ENCODE data around the gene CUL5. TPM values are rescaled to one million over a fixed set of nuclear protein-coding genes. Genes with fewer than 3 reads are reported as not detected.

Gene CUL5
- 10 to 100 TPM; 35.4 to 37.5 TPM for total RNA-seq

DNA sequence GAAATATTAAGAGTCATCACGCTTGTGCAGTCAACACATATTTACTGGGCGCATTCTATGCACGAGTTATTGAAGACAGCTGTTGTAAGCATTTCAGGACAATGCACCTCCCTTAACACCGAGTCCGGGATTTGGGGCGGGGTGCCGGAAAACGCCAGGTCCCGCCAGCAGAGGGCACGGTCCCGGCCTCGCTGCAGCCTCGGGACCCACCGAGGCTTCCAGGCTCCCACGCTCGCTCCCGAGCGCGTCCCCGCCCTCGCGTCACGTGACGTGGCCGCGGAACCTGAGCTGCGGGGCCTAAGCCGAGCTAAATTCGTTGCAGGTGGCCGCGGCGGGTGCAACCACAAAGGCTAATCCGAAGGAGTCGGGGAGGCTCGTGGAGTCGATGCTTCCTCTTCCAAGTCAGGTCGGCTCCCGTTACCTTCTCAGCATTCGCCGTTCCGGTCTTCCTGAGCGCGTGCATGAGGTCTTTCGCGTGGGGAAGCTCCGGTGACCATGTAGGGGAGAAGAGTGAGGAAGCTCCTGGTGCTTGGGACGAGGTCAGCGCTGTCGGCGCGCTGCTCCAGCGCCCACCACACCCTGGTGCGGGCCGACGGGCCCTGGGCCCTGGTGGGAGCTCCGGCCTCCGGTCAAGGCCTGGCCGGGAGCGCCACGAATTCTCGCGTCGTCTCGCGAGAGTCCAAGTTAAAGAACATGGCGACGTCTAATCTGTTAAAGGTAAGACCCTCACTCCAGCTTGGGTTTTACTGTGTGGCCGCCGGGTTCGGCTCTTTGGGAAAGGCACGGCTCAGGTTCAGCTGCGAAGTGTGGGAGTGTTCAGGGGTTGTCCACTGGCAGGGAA lies at the start of gene CUL5:
CUL5 (plus strand) TSS at position 243 of the 841 bp plus-strand sequence; CDS start at position 694, 451 bp downstream.
- peak; percentile 93 for DNase-seq

DNA sequence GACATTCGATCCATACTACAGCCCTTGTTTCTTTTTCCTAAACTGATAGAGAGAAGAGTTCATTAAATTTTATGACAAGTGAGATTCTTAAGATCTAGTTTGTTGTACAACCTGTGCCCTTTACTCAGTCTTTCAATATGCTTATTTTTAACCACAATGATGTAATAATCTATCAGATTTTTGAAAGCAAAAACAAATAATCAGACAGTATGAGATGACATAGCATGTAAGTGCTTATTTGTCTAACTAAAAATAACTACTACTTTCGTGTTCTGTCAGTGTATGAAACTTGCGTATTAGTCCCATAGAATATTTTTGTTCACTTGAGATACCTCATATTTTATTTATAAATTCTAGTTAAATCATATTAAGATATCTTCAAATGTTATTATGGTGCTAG lies 47.2 kb upstream of the CUL5 start:
- no peak for DNase-seq
- no peaks in the 10 kb centered on the region for H3K36me3 Mint-ChIP-seq
- no peak overlapping the region for H3K4me3 Mint-ChIP-seq
- H3K9me3 Mint-ChIP-seq: no peaks in the 10 kb centered on the region
- peaks cover 3% of the 10 kb centered on the region for H3K4me1 Mint-ChIP-seq
- H3K27ac Mint-ChIP-seq: no peak overlapping the region
- H3K27me3 Mint-ChIP-seq: peaks cover 12% of the 10 kb centered on the region

More for the DNA sequence above, at the start of gene CUL5:
- Mint-ChIP-seq H3K4me3 (peak within 1 kb of the TSS; percentile 93), H3K27me3 (no peaks in the 10 kb centered on the region), H3K36me3 (peaks cover 13% of the 10 kb centered on the region), H3K27ac (peak within 1 kb of the TSS; percentile 95), H3K9me3 (no peaks in the 10 kb centered on the region), H3K4me1 (peaks cover 17% of the 10 kb centered on the region)

DNA sequence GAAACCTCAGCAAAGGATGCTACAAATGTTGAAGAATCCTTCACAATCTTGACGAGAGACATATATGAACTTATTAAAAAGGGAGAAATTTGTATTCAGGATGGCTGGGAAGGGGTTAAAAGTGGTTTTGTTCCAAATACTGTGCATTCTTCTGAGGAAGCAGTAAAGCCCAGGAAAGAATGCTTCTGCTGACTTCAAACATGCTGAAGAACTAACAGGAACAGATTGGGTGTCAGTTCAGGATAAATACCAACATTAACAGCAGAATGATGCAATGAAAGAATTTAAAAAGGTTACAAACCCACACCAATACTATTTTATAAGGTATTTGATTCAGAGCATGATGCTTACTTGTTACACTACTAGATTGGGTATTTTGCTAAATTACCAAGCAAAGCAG lies 46.5 kb upstream of the CUL5 start:
- no peaks in the 10 kb centered on the region for H3K4me1 Mint-ChIP-seq
- no peaks in the 10 kb centered on the region for H3K36me3 Mint-ChIP-seq
- H3K4me3 Mint-ChIP-seq: no peak overlapping the region
- H3K27ac Mint-ChIP-seq: no peak overlapping the region
- H3K9me3 Mint-ChIP-seq: no peaks in the 10 kb centered on the region
- no peak for DNase-seq
- H3K27me3 Mint-ChIP-seq: peaks cover 12% of the 10 kb centered on the region

DNA sequence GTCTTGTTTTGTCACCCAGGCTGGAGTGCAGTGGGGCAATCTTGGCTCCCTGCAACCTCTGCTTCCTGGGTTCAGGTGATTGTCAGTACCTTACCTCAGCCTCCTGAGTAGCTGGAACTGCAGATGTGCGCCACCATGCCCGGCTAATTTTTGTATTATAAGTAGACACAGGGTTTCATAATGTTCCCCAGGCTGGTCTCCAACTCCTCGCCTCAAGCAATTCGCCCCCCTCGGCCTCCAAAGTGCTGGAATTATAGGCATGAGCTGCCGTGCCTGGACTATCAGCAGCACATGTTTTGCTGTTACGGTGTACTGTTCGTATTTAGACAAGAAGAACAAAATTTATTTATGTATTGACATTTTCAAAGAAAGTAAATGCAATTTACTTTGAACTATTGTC lies 45.6 kb upstream of the CUL5 start:
- no peak for DNase-seq
- H3K27me3 Mint-ChIP-seq: peaks cover 14% of the 10 kb centered on the region
- H3K4me3 Mint-ChIP-seq: no peak overlapping the region
- no peak overlapping the region for H3K27ac Mint-ChIP-seq
- H3K9me3 Mint-ChIP-seq: no peaks in the 10 kb centered on the region
- H3K4me1 Mint-ChIP-seq: no peaks in the 10 kb centered on the region
- H3K36me3 Mint-ChIP-seq: no peaks in the 10 kb centered on the region

DNA sequence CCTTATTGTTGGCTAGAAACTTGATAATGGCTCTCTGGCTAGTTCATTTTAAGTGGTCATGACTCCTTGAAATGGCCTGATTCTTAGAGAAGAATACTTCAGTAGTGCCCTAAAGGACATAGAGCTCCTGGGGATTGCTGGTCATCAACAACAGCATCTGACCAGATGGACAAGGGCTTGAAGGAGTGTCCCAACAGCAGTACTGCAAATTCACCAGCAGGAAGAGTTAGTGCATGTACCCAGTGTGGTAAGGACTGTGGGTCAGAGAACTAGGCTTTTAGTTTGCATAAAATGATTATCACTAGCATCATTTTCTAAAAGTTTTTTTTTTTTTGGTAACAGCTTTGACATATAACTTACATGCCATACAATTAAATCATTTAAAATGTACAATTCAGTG lies 39.5 kb upstream of the CUL5 start:
- Mint-ChIP-seq H3K4me1 (no peaks in the 10 kb centered on the region), H3K36me3 (no peaks in the 10 kb centered on the region), H3K4me3 (no peak overlapping the region), H3K27me3 (peaks cover 3% of the 10 kb centered on the region), H3K27ac (no peak overlapping the region), H3K9me3 (no peaks in the 10 kb centered on the region)
- no peak for DNase-seq

DNA sequence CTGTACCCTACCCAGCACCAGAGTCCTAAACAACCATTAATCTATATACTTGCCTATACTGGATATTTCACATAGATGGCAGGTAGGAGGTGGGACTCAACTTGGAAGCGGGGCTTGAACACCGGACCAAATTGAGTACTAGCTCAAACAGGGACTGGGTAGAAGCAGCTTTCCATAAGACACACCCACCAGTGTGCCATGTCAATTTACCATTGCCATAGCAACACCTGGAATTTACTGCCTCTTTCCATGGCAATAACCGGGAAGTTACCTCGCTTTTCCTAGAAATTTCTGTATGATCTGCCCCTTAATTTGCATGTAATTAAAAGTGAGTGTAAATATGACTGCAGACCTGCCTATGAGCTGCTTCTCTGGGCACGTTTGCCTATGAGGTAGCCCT lies 38.6 kb upstream of the CUL5 start:
- peaks cover 3% of the 10 kb centered on the region for H3K27me3 Mint-ChIP-seq
- H3K9me3 Mint-ChIP-seq: no peaks in the 10 kb centered on the region
- H3K36me3 Mint-ChIP-seq: no peaks in the 10 kb centered on the region
- no peaks in the 10 kb centered on the region for H3K4me1 Mint-ChIP-seq
- DNase-seq: no peak
- H3K4me3 Mint-ChIP-seq: no peak overlapping the region
- H3K27ac Mint-ChIP-seq: no peak overlapping the region

DNA sequence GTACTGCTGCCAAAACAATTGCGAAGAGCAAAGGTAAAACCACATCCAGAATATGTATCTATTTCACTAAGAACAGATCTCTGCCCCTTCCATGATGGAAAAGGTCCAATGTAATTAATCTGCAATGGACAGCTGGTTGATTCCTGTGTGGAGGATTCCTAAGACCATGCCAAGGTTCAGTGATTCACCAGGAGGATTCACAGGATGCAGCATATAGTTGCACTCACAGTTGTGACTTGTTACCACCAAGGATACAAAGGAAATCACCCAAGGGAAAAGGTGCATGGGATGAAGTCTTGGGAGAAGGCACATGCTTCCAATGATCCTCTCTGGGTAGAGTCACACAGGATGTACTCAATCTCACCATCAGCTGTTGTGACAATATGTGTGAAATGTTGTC lies 35.1 kb upstream of the CUL5 start:
- Mint-ChIP-seq H3K4me3 (no peak overlapping the region), H3K27me3 (no peaks in the 10 kb centered on the region), H3K27ac (no peak overlapping the region), H3K4me1 (no peaks in the 10 kb centered on the region), H3K36me3 (no peaks in the 10 kb centered on the region), H3K9me3 (no peaks in the 10 kb centered on the region)
- no peak for DNase-seq

DNA sequence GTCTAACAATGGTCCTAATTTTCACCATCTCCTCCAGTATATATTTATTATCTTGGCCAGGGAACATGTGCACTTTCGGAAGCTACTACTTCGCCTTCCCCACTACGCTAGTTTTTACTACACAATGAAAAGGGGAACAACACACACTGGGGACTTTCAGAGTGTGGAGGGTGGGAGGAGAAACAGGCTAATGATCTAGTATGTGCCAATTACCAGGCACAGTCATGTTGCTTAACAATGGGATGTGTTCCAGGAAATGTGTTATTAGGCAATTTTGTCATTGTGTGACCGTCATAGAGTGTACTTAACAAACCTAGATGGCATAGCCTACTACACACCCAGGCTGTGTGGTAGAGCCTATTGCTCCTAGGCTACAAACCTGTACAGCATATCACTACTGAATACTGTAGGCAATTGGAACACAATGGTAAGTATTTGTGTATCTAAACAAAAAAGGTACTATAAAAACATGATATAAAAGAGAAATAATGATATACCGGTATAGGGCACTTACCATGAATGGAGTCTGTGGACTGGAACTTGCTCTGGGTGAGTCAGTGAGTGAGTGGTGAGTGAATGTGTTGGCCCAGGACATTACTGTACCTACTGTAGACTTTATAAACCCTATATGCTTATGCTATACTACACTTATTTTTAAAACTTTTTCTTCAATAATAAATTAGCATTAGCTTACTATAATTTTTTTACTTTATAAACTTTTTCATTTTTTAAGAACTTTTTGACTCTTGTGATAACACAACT lies 20.1 kb upstream of the CUL5 start:
- Mint-ChIP-seq H3K36me3 (no peaks in the 10 kb centered on the region), H3K4me3 (no peak overlapping the region), H3K4me1 (no peaks in the 10 kb centered on the region), H3K27ac (no peak overlapping the region), H3K9me3 (peaks cover 2% of the 10 kb centered on the region), H3K27me3 (no peaks in the 10 kb centered on the region)
- DNase-seq: no peak

DNA sequence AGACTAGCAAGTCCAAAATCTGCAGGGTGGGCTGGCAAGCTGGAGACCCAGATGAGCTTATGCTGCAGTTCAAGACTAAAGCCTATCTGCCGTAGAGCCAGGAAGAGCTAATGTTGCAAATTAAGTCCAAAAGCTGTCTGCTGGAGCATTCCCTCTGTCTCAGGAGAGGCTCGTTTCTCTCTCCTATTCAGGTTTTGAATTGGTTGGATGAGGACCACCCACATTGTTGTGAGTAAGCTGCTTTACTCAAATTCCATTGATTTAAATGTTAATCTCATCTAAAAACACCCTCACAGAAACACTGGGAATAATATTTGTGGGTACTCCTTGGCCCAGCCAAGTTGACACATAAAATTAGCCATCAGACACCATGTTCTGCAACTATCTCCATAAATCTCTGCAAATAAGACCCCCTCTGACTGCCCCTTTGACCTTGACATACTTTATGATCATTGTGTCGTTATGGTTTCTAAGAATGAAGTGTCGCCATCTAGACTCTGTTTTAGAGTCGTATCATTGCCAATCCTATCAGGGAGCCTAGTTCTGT lies 16.8 kb upstream of the CUL5 start:
- no peak for DNase-seq
- no peak overlapping the region for H3K4me3 Mint-ChIP-seq
- H3K27ac Mint-ChIP-seq: no peak overlapping the region
- H3K4me1 Mint-ChIP-seq: no peaks in the 10 kb centered on the region
- H3K27me3 Mint-ChIP-seq: no peaks in the 10 kb centered on the region
- H3K36me3 Mint-ChIP-seq: no peaks in the 10 kb centered on the region
- H3K9me3 Mint-ChIP-seq: no peaks in the 10 kb centered on the region

DNA sequence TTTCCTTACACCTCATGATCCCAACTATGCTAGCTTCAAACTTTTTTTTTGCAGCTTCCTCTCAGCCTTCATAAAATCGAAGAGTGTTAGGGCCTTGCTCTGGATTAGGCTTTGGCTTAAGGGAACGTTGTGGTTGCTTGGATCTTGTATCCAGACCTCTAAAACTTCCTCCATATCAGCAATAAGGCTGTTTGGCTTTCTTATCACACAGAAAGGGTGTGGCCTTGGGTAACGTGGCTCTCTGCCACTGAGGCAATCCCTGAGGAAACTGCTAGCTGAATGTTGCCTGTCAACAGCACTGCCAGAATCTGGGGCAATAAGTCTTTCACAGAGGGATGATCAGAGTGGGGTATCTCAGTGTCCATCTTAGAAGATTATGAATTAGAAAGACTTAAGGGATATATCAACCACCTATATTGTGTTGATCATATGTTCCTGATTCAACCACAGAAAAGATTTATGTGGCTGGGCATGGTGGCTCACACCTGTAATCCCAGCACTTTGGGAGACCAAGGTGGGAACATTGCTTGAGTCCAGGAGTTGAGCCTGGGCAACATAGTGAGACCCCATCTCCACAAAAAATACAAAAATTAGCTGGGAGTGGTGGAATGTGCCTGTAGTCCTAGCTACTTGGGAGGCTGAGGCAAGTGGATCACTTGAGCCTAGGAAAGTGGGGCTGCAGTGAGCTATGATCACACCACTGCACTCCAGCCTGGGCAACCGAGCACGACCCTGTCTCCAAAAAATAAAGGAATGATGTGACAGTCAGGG lies 12.5 kb upstream of the CUL5 start:
- Mint-ChIP-seq H3K4me3 (no peak overlapping the region), H3K9me3 (no peaks in the 10 kb centered on the region), H3K4me1 (no peaks in the 10 kb centered on the region), H3K27me3 (peaks cover 4% of the 10 kb centered on the region), H3K36me3 (no peaks in the 10 kb centered on the region), H3K27ac (no peak overlapping the region)
- no peak for DNase-seq

DNA sequence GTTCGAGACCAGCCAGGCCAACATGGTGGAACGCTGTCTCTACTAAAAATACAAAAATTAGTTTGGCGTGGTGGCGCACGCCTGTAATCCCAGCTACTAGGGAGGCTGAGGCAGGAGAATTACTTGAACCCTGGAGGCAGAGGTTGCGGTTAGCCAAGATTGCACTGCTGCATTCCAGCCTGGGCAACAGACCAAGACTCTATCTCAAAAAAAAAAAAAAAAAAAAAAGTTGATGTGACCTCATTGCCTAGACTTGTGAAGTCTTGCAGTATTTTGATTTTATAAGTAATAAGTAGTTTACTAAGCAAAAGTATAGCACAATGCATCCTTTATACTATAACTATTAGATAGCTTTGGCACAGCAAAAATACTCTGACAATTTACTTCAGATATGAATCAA lies 9.9 kb upstream of the CUL5 start:
- H3K9me3 Mint-ChIP-seq: no peaks in the 10 kb centered on the region
- H3K27me3 Mint-ChIP-seq: peaks cover 4% of the 10 kb centered on the region
- H3K27ac Mint-ChIP-seq: no peak overlapping the region
- no peak for DNase-seq
- no peaks in the 10 kb centered on the region for H3K36me3 Mint-ChIP-seq
- H3K4me1 Mint-ChIP-seq: no peaks in the 10 kb centered on the region
- H3K4me3 Mint-ChIP-seq: no peak overlapping the region

DNA sequence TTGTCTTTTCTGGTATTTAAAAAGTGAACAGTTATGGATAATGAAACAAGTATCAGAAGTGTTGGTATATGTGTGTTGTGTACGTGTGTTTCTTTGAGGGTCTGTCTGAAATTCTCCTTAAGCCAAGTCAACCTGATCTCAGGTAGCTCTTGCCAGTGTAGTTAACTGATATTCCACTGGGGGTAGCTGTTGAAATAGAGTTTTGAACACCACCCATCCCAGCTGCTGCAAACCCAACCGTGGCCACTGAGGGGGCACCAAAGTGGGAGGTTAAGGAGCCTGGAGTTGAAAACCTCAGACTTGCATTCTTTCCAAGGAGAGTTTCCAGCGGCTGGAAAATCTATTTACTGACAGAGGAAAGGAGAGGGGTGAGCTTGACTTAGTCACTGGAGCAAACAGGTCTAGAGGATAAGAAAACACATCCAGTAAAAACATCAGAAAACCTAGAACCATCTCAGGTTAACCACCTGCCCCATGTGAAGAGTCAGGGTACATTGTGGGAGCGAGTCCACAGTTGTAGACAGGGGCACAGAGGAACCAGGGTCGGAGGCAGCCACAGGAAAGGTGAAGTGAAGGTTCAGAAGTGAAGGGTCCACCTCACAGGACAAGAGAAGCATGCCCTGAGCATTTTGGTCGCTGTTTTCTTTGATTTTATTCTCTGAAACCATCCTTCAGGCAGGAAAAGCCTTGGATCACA lies 8.8 kb upstream of the CUL5 start:
- Mint-ChIP-seq H3K27ac (no peak overlapping the region), H3K36me3 (no peaks in the 10 kb centered on the region), H3K9me3 (no peaks in the 10 kb centered on the region), H3K4me3 (no peak overlapping the region), H3K4me1 (no peaks in the 10 kb centered on the region), H3K27me3 (peaks cover 4% of the 10 kb centered on the region)
- DNase-seq: peak; percentile 44

DNA sequence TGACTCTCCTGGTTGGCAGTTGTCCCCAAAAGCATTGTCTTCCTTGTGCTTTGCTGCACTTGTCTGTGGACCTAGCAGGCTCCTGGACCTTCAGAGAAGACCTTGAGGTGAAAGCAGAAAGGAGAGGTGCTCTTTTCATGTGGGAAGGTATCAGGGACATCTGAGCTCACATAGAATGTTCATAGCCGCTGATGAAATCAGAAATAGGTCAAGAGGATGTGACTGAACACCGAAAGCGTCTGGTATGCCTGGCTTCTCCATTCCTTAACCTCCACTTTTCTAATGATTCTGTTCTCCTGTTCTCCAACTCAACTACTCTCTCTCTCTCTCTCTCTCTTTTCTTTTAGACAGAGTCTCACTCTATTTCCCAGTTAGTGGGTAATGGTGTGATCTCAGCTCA lies 6.2 kb upstream of the CUL5 start:
- Mint-ChIP-seq H3K4me3 (no peak overlapping the region), H3K36me3 (no peaks in the 10 kb centered on the region), H3K9me3 (no peaks in the 10 kb centered on the region), H3K27me3 (peaks cover 4% of the 10 kb centered on the region), H3K27ac (no peak overlapping the region), H3K4me1 (no peaks in the 10 kb centered on the region)
- no peak for DNase-seq

DNA sequence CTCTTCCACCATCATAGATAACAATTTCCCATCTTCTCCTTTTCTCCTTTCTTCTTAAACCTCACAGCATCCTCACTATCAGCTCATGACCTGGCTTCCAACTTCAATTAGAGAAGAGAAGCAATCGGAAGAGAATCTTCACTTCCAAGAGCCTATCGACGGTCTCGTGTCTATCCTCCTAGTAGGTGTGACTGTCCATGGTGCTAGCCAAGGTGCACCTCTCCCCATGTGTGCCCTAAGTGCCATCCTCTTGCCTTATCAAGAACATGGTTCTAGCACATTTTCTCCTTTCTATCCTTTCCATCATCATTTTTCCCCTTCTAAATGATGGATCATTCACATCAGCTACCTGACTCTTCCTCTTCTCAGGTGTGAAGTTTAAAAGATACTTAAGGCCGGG lies 5.1 kb upstream of the CUL5 start:
- DNase-seq: no peak
- Mint-ChIP-seq H3K27ac (no peak overlapping the region), H3K9me3 (no peaks in the 10 kb centered on the region), H3K36me3 (no peaks in the 10 kb centered on the region), H3K4me3 (no peak overlapping the region), H3K27me3 (peaks cover under 1% of the 10 kb centered on the region), H3K4me1 (peaks cover 5% of the 10 kb centered on the region)

Data from activated naive CD8-positive, alpha-beta T cell treated with anti-CD3 and anti-CD28 coated beads for 36 hours (primary cell).